Forelimb muscle (tissue), 1 donor: Measurements from ENCODE around the gene GARIN5B. TPM values are rescaled to one million over a fixed set of nuclear protein-coding genes. Genes with fewer than 3 reads are reported as not detected.
A peak's percentile ranks its signal among the peaks of the same experiment; 100 is the strongest.
"Not testable (repeated sequence)": the region's sequence is repeated elsewhere in the genome, so short reads cannot be mapped to it uniquely, and the experiment has no call there.

Experiments
- DNase-seq: peaks from one replicate; pipeline ENCODE4 v3.0.0-alpha.2; 2013; ENCODE audit warnings: low read depth
- polyA plus RNA-seq: library from polyadenylated mRNA; unstranded; fragments of 120-200 nt; gene quantifications from one replicate; pipeline ENCODE4 v1.2.1, GENCODE V29; 2013; ENCODE audit not compliant: insufficient read length

Gene GARIN5B
- polyA plus RNA-seq: not detected

DNA sequence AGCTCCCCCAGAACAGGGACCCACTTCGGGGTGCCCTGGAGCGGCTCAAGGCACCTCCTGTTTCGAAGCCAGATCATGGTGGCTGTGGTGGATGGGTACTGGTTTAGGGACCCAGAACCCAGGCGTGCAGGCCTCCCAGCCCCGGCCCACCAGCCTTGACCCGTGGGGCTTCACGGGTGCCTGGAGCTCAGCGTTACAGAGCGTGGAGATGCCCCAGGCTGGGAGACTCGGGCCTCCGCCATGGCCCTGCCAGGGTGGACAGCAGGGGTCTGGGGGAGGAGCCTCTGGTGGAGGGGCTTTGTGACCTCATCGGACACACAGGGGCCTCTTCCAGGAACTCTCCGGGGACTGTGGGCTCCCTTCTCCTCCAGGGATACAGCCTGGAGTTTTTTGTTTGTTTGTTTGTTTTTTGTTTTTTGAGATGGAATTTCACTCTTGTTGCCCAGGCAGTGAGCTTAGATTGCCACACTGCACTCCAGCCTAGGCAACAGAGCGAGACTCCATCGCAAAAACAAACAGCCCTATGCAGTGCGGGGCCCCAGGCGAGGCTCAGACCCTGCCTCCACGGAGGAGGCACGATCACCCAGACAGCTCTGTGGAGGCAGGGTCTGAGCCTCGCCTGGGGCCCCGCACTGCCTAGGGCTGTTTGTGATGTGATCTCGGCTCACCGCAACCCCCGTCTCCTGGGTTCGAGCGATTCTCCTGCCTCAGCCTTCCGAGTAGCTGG, at the start of gene GARIN5B:
TSS of gene GARIN5B (minus strand) at position 271 of the 727 bp plus-strand sequence. CDS start at position 77, 194 bp downstream.
- no peak for DNase-seq

DNA sequence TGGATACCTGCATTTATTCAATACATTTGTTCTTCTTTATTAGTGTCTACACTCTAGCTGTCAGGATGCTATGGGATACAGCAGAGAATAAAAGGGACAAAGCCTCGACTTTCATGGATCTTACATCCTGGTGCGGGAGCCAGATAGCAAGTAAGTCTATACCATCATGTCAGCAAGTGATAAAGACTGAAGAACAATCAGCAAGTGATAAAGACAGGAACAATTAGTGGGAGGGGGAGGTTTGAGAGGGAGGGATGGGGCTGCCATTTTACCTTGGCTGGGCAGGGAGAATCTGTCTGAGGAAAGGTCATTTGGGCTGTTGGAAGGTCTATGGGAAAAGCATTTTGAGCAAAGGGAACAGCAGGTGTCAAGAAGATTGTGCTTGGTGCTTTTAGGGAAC, 47.1 kb upstream of the GARIN5B start:
- DNase-seq: no peak

DNA sequence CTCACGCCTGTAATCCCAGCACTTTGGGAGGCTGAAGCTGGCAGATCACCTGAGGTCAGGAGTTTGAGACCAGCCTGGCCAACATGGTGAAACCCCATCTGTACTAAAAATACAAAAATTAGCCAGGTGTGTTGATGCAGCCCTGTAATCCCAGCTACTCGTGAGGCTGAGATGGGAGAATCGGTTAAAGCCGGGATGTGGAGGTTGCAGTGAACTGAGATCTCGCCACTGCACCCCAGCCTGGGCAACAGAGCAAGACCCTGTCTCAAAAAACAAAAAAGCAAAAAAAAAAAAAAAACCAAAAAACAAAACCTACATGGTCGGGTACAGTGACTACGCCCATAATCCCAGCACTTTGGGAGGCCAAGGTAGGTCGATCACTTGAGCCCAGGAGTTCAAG, 46.1 kb upstream of the GARIN5B start:
- not testable (repeated sequence) for DNase-seq

DNA sequence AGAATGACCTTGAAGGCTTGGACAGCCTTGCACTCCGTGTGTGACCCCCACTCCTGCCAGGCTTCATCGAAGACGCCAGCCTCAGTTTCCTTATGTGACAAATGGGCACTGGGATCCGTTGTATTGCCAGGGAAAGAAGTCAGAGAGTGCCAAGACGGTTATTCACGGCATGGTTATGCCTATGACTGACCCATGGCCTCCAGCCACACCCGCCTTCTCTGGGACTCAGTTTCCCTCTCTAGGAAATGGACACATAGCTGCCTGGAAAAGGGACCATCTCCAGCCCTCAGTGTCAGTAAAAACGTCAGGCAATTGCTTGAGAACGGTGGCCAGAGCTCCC, 45.4 kb upstream of the GARIN5B start:
- no peak for DNase-seq

DNA sequence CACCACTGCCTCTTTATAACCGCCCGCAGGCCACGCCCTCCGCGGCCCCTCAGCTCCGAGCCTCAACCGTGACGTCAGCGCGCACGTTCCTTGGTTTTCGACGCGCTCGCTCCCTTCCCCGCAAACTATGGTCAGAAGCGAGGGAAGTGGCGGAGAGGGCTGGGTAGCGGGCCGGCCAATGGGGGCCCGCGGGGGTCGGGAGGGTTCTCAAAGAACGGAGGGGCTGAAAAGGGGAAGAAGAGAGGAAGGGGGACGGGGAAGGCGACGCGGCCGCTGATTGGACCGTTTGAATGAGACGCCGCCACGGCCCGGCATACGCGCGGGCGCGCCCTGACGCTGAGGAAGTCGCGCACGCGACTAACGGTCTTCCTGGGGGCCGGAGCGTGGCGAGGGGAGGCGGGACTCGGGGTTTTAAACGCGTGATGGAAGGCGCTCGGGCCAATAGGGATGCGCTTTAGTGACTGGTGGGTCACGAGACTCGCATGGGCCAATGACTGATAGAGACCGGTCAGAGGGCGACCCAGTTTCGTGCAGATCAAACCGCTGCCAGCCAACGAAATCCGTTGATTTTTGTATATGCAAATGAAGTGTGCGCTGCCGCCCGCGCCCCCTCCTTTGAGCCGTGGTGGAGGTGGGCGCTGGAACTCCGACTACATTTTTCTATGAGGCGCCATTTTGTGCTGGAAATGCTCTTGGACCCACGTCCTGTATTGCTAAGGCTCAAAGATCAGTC, 44.9 kb upstream of the GARIN5B start:
- peak; percentile 97 for DNase-seq

DNA sequence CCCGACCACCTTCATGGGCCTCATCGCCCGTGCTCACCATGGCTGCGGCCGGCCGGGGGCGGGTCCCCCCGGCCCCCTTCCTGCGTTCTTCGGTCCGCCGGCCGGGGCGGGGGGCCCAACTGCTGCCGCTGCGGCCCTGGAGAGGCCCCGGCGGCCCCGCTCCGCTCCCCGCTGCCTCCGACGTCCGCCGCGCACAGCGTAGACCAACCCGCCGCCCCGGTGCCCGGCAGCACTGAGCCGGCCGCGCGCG, 44.4 kb upstream of the GARIN5B start, which contains the start of gene UBE2S:
TSS of gene UBE2S (minus strand) at position 239 of the 250 bp plus-strand sequence. CDS start at position 40, 199 bp downstream.
- not testable (repeated sequence) for DNase-seq

DNA sequence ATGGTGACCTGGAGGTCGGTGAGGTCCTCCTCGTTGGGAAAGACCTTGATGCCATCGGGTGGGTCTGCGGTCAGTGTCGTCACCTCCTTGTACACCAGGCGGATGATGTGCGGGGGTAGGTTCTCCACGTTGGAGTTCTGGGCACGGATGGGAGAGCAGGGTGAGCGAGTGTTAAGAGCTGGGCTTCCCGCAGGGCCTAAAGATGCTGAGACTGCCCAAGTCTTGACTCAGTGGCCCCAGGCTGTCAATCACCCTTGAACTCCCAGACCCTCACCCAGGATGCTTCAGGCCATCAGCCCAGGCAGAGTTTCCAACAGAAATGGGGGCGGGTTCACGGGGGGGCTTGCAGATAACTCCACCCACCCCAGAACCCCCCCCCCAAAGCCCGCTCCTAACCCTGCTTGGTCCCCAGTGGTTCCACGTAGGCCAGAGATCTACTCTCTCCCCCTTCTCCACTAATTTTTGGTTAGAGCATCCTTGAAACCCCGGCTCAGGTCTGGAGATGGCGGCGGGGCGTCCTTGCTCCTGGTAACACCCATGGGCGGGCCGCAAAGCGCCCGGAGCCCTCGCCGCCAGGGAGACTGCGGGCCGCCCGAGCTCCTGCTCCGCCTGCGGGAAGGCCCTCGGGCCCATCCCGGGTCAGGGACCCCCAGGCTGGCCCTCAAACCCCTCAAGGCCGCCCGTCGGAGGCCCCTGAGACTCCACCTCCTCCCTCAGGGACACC, 43.9 kb upstream of the GARIN5B start:
- no peak for DNase-seq

DNA sequence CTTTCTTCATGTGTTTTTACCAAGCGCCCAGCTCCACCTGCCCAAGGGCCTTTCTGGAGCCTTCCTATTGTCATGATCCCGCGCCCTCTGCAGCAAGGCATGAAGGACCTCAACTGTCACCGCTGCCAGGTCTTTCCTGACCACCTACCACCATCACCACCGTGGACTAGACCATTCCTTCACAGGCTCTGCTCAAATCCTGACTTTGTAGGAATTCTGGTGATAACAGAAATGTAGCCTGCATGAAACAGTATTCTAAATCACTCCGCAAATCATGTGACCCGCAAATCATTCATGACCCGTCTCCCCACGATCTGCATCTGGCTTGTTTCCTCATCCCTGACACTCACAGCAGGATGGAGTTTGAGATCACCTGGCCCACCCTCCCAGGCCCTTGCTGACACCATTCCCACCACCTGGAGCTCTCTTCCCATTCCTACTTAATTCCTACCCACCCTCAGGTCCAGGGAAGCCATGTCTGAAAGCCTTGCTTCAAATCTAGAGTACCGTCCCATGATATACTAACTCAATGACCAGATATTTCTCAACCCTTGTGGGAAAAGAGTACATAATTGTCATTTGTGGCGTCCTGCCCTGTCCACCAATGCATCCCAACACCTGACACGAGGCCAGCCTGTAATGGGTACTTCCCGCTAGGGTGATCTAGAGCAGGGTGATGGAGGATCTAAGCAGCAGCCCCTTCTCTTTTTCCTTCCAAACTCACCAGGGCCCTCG, 43.2 kb upstream of the GARIN5B start:
- no peak for DNase-seq

DNA sequence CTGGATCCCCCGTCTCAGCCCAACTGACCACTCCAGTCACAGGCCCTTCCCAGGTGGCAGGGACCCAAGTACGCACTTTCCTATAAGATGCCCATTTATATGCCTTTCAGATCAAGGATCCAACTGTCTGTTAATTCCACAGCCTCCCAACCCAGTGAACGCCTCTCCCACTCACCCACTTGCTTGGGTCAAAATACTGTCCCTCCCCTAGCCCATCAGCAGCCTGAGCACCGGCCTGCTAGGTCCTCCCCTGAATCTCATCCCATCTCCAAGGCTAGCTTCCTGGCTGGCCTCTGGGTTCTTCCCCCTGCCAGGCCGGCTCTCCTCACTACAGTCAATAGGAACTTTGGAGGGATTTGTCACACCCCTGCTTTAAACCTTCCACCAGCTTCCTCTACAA, 42.6 kb upstream of the GARIN5B start:
- DNase-seq: no peak

DNA sequence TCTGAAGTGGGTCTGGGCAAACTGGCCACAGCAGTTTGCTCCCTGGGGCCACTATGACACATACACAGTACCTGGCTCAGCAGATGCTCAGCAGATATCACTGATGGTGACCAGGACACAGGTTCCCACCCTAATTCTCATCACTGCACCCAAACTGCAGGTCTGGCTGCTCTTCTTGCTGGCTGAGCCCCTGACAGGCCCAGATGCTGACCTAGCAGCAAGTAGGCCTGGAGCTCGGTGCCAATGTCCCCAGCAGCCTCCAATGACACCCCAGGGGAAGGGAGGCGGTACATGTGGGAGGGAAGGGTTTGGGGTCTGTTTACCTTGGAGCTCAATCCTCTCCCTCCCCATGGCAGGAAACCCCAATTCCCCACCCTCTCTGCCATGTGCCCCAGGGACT, 39.4 kb upstream of the GARIN5B start:
- DNase-seq: no peak

DNA sequence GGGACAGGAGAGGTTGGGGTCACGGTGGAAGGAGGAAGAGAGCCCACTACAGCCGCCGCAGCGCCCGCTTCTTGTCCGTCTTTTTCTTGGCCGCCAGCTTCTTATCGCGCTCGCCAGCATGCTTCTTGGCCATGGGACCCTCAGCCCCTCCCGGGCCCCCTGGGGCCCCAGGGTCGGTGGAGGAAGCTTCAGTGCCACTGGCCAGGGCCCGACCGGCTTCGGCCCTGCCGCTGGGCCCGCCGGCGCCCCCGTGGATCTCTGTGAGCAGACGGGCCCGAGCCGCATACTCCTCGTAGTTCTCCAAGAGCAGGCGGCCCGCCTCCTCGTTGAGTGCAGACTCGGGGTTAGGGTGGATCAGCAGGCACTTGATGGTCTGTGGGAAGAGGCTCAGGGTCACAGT, 38.3 kb upstream of the GARIN5B start:
- not testable (repeated sequence) for DNase-seq

DNA sequence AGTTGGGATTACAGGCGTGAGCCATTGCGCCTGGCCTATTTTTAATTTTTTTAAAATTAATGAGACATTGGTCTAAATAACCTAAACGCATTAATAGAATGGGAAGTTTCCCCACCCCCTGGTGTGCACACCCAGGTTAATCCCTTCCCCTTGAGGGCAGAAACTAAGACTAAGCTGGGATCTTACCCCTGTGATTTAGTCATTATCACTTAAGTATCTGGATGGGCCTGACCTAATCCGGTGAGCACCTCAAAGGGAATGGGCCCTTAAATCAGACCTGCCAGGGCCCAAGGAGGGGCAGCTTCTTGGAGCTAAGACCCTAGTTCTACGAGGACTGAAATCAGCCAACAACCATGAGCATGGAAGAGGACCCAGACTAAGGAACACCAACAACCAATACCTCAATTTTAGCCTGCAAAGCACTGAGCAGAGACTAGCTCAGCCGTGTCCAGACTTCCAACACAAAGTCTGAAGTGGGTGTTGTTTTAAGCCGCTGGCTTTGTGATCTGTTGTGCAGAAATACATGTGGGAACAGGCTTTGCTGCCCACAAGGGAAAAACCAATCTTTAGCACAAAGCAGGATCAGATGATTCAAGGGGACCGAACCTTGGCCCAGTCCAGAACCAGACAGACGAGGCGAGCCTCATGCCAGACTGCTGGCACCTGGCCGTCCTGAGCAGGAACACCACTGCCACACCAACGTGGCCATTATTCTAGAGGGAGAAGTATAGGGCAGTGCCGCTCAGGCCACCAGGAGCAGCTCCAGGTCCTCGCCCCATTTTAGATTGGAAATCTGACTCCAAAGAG, 37.4 kb upstream of the GARIN5B start:
- no peak for DNase-seq

DNA sequence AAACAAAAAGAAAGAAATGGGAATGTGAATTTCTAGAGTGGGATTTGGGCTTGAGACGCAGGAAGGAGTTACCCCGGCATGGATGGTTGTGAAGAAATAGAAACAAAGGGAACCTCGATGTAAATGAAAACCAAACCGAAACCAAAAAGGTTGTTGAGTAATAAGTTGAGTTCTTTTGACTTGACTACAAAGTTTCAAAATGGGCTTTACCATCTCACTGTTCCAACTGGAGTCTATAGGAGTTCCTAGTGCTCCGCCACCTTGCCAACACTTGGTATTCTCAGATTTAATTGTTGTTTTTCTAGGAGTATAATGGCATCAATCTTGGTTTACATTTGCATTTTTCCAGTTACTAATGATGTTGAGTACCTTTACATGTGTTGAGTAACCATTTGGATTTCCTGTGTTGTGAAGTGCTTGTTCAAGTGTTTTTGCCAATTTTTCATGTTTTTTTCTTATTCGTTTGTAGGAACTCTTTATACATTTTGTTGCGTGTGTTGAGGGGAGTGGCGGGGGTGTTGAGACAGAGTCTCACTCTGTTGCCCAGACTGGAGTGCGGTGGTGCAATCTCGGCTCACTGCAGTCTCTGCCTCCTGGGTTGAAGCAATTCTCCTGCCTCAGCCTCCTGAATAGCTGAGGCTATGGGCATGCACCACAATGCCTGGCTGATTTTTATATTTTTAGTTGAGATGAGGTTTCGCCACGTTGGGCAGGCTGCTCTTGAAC, 35.3 kb upstream of the GARIN5B start:
- no peak for DNase-seq

DNA sequence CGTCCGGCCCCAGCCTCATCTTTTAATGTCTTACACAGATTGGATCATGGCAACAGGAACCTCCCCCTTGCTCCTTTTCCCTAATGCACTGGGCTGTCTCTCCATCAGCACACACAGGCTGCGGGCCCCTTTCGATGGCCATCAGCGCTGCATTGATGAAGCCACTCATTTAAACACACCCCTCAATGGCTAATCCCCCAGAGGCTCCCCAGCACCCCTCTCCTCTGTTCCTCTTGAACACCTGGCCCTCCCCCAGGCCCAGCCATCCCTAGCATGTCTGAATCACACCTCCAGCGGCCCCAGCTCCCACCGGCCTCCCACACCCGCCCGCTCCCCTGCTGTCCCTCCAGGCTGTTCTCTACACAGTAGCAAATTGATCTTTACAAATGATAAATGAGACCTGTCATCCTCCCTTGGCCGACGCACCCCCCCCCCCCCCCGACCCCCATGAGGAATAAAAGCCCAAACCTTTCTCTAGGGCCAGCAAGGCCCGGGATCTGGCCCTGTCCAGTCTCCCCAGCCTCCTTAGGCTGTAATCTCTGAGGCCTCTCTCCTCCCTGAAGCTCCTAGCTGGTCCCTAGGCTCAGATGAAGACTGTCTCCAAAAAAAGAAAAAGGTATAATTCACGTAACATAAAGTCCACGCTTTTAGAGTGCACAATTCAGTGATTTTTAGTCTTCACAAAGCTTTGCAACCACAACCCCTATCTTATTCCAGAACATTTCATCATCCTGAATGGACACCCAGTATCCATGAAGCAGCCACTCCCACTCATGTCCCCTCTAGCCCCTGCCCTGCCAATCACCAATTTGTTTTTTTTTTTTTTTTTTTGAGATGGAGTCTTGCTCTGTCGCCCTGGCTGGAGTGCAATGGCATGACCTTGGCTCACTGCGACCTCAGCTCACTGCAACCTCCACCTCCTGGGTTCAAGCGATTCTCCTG, 30.0 kb upstream of the GARIN5B start:
- no peak for DNase-seq

DNA sequence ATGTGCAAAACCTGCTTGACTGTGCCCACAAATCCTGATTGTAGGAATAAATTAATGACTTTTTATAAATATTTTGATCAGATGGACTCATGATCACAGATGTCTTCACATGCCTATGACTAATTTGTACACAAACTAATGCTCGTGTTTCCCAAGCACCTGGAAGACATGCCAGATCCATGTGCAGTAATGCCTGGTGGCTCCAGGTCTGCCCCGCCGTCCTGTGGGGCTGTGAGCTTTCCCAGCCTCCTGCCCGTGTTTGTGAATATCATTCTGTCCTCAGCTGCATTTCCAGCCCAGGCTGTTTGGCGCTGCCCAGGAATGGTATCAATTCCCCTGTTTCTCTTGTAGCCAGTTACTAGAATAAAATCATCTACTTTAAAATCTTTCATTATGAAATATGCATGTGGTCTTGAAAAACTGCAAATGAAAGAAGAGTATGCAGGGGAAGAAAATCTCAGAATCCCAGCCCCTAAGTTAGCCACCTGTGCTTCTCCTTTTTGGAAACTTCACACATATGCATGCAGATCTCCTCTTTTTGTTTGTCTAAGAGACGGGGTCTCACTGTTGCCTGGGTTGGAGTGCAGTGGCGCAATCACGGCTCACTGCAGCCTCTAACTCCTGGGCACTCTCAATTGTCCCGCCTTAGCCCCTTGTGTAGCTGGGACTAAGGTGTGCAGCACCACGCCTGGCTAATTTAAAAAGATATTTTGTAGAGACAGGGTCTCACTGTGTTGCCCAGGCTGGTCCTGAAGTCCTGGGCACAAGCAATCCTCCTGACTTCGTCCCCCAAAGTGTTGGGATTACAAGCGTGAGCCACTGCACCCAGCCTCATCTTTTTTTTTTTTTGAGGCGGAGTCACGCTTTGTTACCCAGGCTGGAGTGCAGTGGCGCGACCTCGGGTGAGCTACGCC, 28.9 kb upstream of the GARIN5B start:
- DNase-seq: no peak

DNA sequence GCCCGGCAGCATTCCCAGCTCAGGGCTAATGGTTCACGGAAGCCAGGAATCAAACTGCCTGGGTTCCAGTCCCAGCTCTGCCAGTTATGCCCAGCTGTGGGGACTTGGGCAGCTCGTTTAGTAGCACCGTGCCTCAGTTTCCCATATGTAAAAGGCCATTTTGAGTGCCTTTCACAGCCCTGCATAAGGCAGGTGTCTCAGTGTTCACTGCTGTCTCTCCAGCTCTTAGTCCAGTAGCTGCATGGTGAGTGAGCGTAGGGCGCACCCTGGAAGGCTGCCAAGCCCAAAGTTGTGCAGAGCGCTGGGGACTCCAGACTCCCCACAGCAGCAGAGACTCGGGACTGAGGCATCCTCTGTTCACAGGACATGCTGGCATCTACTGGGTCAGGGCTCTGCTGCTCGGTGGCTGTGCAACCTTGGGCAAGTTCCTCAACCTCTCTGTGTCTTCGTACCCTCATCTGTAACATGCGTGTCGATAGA, 28.2 kb upstream of the GARIN5B start:
- DNase-seq: no peak

DNA sequence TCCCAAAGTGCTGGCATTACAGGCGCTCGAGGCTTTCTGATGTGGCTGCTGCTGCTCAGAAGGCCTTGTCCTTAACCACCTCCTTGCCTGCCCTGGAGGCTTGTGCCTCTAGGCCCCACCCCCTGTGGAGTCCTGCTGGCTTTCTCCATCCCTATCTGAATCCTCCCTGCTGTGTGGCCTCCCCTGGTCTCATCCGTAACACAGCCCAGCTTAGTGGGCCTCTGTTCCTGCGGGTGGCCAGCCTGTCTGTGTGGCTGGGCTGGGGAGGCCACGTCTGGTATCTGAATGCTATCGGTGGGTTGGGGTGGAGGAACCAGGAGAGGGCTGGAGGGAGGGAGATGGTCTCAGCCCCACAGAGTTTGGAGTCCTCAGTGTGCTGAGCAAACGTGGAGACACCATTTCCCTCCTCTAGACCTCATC, 27.4 kb upstream of the GARIN5B start:
- DNase-seq: no peak
